ENCODE measurements around the gene SMIM12.

DNA sequence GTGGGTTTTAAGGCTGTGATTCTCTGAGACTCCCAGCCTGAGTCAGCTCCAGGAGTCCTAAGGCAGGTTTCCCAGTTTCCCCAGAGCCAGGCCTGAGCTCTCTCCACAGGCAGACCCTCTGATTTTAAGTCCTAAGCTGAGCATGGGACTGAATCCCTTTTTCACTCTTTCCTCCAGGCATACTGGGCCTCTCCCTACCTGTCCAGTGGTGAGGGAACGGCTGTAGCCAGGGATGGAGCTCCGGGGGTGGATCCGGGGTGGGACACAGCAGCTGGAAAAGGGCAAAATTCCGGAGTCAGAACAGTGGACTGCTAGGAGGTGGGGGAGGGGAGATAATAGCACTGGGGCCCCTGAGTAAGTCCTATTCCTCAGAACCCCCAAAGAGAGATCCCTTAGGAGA lies 39.9 kb upstream of the SMIM12 start:
- TF ChIP-seq, protein P1, sequence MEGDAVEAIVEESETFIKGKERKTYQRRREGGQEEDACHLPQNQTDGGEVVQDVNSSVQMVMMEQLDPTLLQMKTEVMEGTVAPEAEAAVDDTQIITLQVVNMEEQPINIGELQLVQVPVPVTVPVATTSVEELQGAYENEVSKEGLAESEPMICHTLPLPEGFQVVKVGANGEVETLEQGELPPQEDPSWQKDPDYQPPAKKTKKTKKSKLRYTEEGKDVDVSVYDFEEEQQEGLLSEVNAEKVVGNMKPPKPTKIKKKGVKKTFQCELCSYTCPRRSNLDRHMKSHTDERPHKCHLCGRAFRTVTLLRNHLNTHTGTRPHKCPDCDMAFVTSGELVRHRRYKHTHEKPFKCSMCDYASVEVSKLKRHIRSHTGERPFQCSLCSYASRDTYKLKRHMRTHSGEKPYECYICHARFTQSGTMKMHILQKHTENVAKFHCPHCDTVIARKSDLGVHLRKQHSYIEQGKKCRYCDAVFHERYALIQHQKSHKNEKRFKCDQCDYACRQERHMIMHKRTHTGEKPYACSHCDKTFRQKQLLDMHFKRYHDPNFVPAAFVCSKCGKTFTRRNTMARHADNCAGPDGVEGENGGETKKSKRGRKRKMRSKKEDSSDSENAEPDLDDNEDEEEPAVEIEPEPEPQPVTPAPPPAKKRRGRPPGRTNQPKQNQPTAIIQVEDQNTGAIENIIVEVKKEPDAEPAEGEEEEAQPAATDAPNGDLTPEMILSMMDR (IDR thresholded peaks at IDR 0.05; ENCODE audit: low read depth, low read length), result no peak
- no peak for TF ChIP-seq EZH2phosphoT487 (IDR thresholded peaks at IDR 0.05; ENCODE audit: low read depth)

Data from OCI-LY3 (cell line).